Left lobe of liver (tissue), 2 donors: Measurements from ENCODE around the gene PRSS23. TPM values are rescaled to one million over a fixed set of nuclear protein-coding genes. Genes with fewer than 3 reads are reported as not detected.
"Not testable (repeated sequence)": the region's sequence is repeated elsewhere in the genome, so short reads cannot be mapped to it uniquely, and the experiment has no call there.

Source experiments
- ATAC-seq: fragments of 200-7000 bp; cut with Tn5 transposase; one replicate; pipeline ENCODE4 v1.9.1; 2020; ENCODE audit warnings: mild to moderate bottlenecking, moderate library complexity
- DNase-seq: peaks from one replicate; pipeline ENCODE4 v3.0.0-alpha.2; 2020; ENCODE audit warnings: low spot score
- total RNA-seq: library from RNA; stranded (reverse); gene quantifications from one replicate; pipeline ENCODE4 v1.2.1, GENCODE V29; 2021
- donor health status: DM: no; HTN: no; CAD: no; lungs with moderate emphysema.
- donor health status: DM: no; HTN: yes; CAD: no.

The PRSS23 gene
- total RNA-seq, 1 donor from 2014 or later, result 10.2 TPM

DNA sequence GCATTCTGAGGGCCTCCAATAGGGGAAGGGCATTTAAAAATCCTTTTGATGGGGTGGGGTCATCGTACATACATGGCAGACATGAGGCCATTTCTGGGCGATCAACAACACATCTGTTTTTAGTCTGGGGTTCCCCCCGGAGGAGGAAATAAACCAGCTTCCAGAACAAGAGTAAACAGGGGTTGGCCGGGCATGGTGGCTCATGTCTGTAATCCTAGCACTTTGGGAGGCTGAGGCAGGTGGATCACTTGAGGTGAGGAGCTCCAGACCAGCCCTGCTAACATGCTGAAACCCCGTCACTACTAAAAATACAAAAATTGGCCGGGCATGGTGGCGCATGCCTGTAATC lies 12.0 kb downstream of the PRSS23 start:
- DNase-seq (no peak), ATAC-seq (no peak)

DNA sequence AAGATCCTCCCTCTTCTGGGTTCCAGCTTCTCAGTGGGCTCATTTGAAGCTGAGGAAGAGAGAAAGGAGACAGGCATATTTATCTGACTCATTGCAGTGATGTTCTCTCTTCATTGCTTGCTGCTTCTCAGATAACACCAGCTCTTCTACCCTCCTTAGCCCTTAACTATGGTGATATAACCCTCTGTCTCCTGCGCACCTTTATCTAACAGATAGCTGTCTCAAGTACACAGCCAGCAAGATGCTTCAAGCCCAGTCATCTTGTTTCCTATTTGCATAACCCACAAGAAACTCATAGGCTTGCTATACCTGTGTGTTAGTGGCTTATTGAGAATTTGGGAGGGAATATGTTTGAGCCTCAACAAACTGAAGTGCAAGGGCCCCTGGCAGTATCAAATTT lies 12.6 kb downstream of the PRSS23 start:
- DNase-seq, result no peak
- no peak for ATAC-seq

GRCh38 chr11:86814775-86815174 lies 14.4 kb downstream of the PRSS23 start:
- ATAC-seq (no peak), DNase-seq (no peak)

GRCh38 chr11:86815726-86816125 lies 15.4 kb downstream of the PRSS23 start:
- DNase-seq (no peak), ATAC-seq (no peak)

- ATAC-seq (no peak), DNase-seq (no peak)
Observed at GRCh38 chr11:86816251-86816726, 15.9 kb downstream of the PRSS23 start.

- peak; percentile 87 for ATAC-seq
- DNase-seq, result no peak
Observed at GRCh38 chr11:86818462-86819192, 18.3 kb downstream of the PRSS23 start.

DNA sequence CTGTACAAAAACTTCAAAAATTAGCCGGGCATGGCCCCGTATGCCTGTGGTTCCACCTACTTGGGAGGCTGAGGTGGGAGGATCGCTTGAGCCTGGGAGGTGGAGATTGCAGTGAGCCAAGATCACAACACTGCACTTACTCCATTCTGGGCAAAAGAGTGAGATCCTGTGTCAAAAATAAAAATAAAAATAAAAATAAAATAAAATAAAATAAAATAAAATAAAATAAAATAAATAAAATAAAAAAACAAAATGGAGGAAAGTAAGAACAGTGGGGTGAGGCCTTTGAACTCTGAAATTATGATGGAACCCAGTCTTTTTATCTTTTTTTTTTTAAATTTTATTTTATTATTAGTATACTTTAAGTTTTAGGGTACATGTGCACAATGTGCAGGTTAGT lies 23.8 kb downstream of the PRSS23 start:
- not testable (repeated sequence) for DNase-seq, ATAC-seq

DNA sequence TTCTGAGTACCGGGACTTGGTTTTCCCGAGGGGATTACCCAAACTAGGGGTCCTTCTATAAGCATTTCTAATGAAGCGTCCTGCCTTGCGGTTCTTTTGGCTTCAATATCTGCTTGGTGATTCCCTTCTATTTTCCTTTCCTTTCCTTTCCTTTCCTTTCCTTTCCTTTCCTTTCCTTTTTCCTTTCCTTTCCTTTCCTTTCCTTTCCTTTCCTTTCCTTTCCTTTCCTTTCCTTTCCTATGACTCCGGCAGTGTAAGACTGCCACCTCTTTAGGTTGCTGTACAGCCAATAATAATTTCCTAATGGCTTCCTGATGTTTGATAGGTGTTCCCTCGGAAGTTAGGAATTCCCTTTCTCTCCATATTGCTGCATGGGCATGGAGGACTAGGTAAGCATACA lies 34.0 kb downstream of the PRSS23 start:
- DNase-seq, ATAC-seq: not testable (repeated sequence)

DNA sequence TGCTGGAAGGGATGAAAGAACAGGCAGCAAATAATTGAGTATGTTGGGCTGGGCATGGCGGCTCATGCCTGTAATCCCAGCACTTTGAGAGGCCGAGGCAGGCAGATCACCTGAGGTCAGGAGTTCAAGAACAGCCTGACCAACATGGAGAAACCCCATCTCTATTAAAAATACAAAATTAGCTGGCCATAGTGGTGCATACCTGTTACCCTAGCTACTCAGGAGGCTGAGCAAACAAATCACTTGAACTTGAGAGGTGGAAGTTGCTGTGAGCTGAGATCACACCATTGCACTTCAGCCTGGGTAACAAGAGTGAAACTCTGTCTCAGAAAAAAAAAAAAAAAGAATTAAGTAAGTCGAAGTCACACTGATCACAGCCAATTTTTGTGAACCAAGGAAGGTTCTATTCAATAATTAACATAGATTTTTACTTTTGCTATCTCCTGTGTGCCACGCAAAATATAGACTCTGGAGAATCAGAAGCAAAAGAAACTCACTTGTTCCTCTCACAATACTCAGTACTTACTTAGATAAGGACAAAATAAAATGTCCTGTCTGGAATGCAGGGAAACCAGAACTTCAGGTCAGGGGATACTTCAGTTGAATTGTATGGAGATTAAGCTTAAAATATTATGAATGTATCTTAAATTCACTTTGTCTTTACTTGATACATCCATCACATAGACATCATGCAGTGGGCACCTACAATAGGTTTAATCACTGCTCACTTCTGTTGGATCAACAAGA lies 44.6 kb downstream of the PRSS23 start:
- ATAC-seq, DNase-seq: not testable (repeated sequence)

DNA sequence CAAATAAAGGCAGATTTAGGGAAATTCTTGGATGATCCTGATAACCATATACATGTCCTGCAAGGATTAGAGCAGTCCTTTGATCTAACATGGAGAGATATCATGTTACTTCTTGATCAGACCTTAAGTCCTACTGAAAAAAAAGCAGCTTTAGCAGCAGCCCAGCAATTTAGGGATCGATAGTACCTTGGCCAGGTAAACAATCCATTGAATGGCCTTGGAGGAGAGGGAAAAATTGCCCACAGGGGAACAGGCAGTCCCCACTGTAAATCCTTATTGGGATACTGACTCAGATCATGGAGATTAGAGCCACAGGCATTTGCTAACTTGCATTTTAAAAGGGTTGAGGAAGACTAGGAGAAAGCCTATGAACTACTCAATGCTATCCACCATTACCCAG lies 47.8 kb downstream of the PRSS23 start:
- ATAC-seq (peak; percentile 33), DNase-seq (no peak)

DNA sequence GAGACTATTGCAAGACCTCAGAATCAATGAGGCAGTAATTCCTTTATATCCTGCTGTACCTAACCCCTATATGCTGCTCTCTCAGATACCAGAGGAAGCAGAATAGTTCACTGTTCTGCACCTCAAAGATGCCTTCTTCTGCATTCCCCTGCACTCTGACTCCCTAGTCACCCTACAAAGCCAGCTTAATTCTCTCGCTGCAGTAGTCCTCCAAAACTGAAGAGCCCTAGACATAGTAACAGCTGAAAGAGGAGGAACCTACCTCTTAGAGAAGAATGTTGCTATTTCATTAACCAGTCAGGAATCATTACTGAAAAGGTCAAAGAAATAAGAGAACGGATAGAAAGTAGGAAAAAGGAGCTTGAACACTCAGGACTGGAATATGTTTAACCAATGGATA lies 49.3 kb downstream of the PRSS23 start:
- DNase-seq, result no peak
- no peak for ATAC-seq

Other genes starting within 250 kb of the PRSS23 start
- 4.0 TPM for gene ME3, start 127.9 kb upstream of the PRSS23 start, total RNA-seq
- 15.8 TPM for gene FZD4, start 154.9 kb downstream of the PRSS23 start, total RNA-seq
- 18.2 TPM for gene TMEM135, start 237.4 kb downstream of the PRSS23 start, total RNA-seq